ENCODE results near the gene MECP2. TPM values are rescaled to one million over a fixed set of nuclear protein-coding genes. Genes with fewer than 3 reads are reported as not detected.

MECP2 gene
- total RNA-seq, 2 experiments from 2014 or later = 64.2 to 72.4 TPM

GRCh38 chrX:154014429-154015380, 82.8 kb downstream of the MECP2 start:
- Mint-ChIP-seq H3K27me3 (no peaks in the 10 kb centered on the region), H3K4me3 (no peak overlapping the region), H3K36me3 (ENCODE audit: low read depth) (peaks cover 28% of the 10 kb centered on the region), H3K4me1 (peaks cover 18% of the 10 kb centered on the region), H3K27ac (peak overlapping the region; percentile 69), H3K9me3 (no peaks in the 10 kb centered on the region)
- ChIA-PET POLR2A (interaction anchor here (0.6 kb wide), 1 partner anchor 306 kb away, joined by 3 read pairs; no protein-coding TSS in a partner anchor), CTCF (interaction anchor here (0.8 to 3.0 kb wide), 8 partner anchors 11 to 519 kb away, joined by 3 to 16 read pairs (median 6); no protein-coding TSS in a partner anchor)
- DNase-seq = no peak

DNA sequence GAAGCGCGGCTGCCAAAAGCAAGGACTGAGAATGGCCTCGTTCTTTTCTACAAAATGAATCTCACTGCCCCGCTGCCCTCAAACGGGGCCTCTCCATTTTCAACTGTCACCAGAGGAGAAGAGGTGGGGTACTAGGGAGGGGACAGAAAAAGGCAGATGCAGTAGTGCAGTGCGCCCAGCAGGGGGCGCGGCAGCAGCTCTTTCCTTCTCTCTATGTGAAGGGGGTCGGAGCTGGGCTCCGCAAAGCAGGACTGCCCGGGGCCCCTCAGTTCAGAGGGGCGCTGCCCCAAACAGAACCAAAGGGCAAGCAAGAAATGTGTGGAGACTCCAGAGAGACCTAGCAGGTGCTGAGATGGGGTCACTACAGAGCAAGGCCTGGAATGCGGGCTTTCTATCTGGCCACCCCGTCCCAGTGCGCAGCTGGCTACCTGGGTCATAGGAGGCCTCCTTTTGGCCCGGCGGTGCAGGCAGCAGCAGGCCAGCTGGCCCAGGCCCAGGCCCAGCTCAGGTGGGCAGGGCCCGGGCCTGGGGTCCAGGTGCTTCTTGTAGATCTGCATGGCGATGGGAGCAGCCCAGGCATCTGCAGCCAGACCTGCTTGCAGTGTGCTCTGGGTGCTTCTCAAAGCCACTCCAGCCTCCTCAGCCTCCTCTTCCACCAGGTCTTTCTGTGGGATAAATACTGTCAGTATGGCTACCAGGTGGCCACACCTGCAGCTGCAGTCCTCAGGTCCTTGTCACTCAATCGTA, 83.7 kb downstream of the MECP2 start:
- Mint-ChIP-seq H3K36me3 (ENCODE audit: low read depth) (peaks cover 26% of the 10 kb centered on the region), H3K27me3 (no peaks in the 10 kb centered on the region), H3K27ac (peak overlapping the region; percentile 36), H3K4me3 (no peak overlapping the region), H3K4me1 (peaks cover 18% of the 10 kb centered on the region), H3K9me3 (no peaks in the 10 kb centered on the region)
- POLR2A ChIA-PET = interaction anchor here (0.6 kb wide), 1 partner anchor 305 kb away, joined by 3 read pairs; no protein-coding TSS in a partner anchor
- CTCF ChIA-PET = interaction anchor here (0.6 to 3.0 kb wide), 20 partner anchors 8 to 520 kb away, joined by 3 to 16 read pairs (median 5); no protein-coding TSS in a partner anchor
- DNase-seq = peak; percentile 41

DNA sequence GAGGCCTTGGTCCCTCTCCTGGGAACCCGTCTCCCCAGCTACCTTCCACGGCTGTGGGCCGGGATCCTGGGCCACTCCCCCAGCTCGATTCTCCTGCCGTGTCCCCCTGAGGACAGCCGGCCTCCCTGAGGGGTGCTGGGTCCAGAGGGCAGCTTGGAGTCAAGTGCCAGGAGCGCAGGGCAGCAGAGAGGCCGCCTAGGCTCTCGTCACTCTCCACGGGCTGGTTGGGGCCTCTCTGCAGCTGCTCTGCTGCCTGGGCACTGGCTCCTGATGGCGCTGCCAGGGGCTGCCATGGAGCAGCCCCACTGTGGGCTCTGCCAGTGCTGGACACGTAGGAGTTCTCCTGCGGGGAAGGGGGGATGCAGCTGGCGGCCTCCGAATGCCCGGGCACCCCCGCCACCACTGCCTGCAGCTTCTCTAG, 84.5 kb downstream of the MECP2 start:
- Mint-ChIP-seq H3K27me3 (no peaks in the 10 kb centered on the region), H3K36me3 (ENCODE audit: low read depth) (peaks cover 28% of the 10 kb centered on the region), H3K27ac (no peak overlapping the region), H3K9me3 (no peaks in the 10 kb centered on the region), H3K4me3 (no peak overlapping the region), H3K4me1 (peaks cover 18% of the 10 kb centered on the region)
- CTCF ChIA-PET = interaction anchor here (0.6 to 3.0 kb wide), 22 partner anchors 9 to 531 kb away, joined by 3 to 16 read pairs (median 4); no protein-coding TSS in a partner anchor
- DNase-seq = no peak
- POLR2A ChIA-PET = no interaction called here

DNA sequence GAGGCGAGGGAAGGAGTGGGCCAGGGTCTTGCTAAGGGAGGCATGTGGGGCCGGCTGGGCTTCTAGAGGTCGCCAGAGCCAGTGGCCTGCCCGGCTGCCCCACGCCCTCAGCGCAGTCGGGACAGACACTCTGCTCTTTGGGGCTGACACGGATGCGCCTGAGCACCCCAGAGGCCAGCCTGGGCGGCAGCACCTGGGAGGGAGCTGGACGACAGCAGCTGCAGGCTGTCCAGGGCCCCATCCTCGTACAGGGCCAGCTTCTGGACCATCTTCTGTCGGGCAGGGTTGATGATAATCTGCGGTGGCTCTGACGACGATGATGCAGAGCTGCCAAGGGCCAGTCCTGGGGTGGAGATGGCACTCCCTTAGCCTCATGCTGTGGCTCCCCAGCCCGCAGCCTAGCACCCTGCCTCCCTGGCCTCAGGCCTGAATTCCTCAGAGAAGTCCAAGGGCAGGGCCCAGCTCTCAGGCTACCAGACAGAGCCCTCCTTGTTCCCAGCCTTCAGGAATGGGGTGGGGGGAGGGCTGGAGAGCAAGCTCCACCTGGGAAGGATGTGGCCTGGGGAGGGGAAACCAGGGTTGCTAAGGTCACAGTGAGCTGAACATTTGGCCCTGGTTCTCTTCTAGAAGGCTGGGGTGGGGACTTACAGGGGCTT, 85.1 kb downstream of the MECP2 start:
- ChIA-PET POLR2A (no interaction called here), CTCF (interaction anchor here (0.6 to 3.0 kb wide), 15 partner anchors 8 to 531 kb away, joined by 3 to 16 read pairs (median 4); no protein-coding TSS in a partner anchor)
- Mint-ChIP-seq H3K36me3 (ENCODE audit: low read depth) (peaks cover 30% of the 10 kb centered on the region), H3K9me3 (no peaks in the 10 kb centered on the region), H3K4me1 (peaks cover 22% of the 10 kb centered on the region), H3K27me3 (no peaks in the 10 kb centered on the region), H3K27ac (no peak overlapping the region), H3K4me3 (no peak overlapping the region)
- no peak for DNase-seq

GRCh38 chrX:154011376-154012335, 85.9 kb downstream of the MECP2 start:
- CTCF ChIA-PET = interaction anchor here (0.9 to 1.7 kb wide), 2 partner anchors 31 to 65 kb away, joined by 3 to 6 read pairs; no protein-coding TSS in a partner anchor
- H3K4me3 Mint-ChIP-seq = no peak overlapping the region
- no peak overlapping the region for H3K27ac Mint-ChIP-seq
- DNase-seq = no peak
- no peaks in the 10 kb centered on the region for H3K9me3 Mint-ChIP-seq
- H3K4me1 Mint-ChIP-seq = peaks cover 22% of the 10 kb centered on the region
- POLR2A ChIA-PET = no interaction called here
- peaks cover 32% of the 10 kb centered on the region for H3K36me3 Mint-ChIP-seq (ENCODE audit: low read depth)
- no peaks in the 10 kb centered on the region for H3K27me3 Mint-ChIP-seq

DNA sequence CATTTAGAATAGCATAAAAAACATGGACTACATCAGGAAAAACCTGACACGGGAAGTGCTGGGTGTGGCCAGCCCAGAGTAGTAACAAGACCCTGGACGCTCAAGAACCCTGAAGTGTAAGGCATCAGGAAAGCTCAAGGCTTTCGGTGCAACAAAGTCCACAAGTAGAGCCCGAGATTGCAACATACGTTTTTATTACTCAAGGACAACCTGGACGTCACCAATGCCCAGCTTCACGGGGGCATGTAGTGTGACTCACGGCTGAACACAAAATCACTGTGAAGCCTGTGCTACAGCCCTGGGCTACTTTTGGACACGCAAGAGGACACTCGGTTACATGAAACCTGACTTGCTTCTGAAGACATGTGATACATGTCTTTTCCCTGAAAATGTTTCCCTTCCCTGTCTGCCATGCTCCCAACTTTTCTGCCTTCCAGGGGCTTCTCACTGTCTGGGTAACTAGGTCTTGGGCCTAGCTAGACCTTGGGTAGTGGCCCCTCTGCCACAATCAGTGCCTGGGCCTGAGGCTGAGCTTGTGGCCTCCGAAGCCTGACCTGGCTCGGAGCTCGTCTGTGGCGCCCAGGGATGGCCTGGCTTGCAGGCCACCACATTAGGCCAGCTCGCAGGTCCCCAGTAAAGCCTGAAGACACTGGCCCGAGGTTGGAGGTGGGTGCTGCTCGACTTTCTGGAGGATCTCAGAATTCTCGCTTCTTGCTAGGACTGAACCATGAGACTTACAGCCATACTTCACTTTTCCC, 87.0 kb downstream of the MECP2 start:
- Mint-ChIP-seq H3K27ac (no peak overlapping the region), H3K4me3 (no peak overlapping the region), H3K9me3 (no peaks in the 10 kb centered on the region), H3K36me3 (ENCODE audit: low read depth) (peaks cover 34% of the 10 kb centered on the region), H3K4me1 (peaks cover 17% of the 10 kb centered on the region), H3K27me3 (no peaks in the 10 kb centered on the region)
- DNase-seq = no peak
- ChIA-PET POLR2A (no interaction called here), CTCF (interaction anchor here (0.7 to 2.0 kb wide), 3 partner anchors 10 to 105 kb away, joined by 3 to 8 read pairs (median 6); partner anchors contain the start of gene IRAK1)

DNA sequence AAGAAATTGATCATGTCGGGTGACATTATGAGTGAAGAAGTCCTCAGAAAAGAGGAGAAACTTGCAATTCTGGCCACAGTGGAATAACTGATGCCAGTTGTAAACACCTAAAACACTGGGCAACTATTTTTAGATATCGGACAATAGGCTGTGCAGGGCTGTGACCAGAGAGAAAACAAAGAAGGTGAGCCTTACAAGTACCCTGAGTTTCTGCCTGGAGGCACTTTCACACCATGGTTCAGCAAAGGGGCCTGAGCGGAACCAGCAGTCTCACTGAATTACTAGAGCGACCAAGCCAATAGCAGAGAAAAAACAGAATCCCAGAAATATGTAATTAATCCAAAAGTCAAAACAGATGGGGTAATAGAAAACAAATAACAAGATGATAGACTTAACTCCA, 89.0 kb downstream of the MECP2 start:
- Mint-ChIP-seq H3K4me1 (peaks cover 15% of the 10 kb centered on the region), H3K36me3 (ENCODE audit: low read depth) (peaks cover 30% of the 10 kb centered on the region), H3K27ac (peak overlapping the region; percentile 66), H3K9me3 (no peaks in the 10 kb centered on the region), H3K27me3 (no peaks in the 10 kb centered on the region), H3K4me3 (no peak overlapping the region)
- CTCF ChIA-PET = no interaction called here
- POLR2A ChIA-PET = no interaction called here
- no peak for DNase-seq

GRCh38 chrX:154006947-154007346, 90.6 kb downstream of the MECP2 start:
- Mint-ChIP-seq H3K4me1 (peaks cover 23% of the 10 kb centered on the region), H3K36me3 (ENCODE audit: low read depth) (peaks cover 31% of the 10 kb centered on the region), H3K9me3 (no peaks in the 10 kb centered on the region), H3K27me3 (no peaks in the 10 kb centered on the region), H3K4me3 (no peak overlapping the region), H3K27ac (no peak overlapping the region)
- ChIA-PET POLR2A (no interaction called here), CTCF (interaction anchor here (1.3 kb wide), 1 partner anchor 12 kb away, joined by 3 read pairs; no protein-coding TSS in a partner anchor)
- DNase-seq = no peak

DNA sequence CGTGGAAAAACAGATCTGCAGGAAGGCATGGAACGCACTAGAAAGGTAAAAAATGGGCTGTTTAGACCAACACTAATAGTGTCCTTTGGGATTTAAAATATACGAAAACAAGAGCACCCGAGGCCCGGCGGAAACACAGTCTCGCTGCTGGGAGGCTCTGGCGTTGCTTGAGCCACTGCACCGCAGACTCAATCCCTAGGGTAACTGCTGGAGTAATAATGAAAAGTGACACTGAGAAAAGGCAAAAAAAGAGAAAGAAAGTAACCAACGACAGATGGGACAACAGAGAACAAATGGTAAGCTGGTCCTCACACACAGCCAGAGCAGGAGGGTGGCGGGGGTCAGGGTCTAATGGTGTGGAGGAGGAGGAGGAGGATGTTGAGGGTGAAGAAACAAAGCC, 93.2 kb downstream of the MECP2 start:
- H3K4me3 Mint-ChIP-seq = no peak overlapping the region
- peaks cover 24% of the 10 kb centered on the region for H3K4me1 Mint-ChIP-seq
- ChIA-PET POLR2A (no interaction called here), CTCF (interaction anchor here (0.9 to 3.3 kb wide), 3 partner anchors 9 to 14 kb away, joined by 3 to 16 read pairs (median 3); no protein-coding TSS in a partner anchor)
- H3K9me3 Mint-ChIP-seq = no peaks in the 10 kb centered on the region
- H3K36me3 Mint-ChIP-seq (ENCODE audit: low read depth) = peaks cover 21% of the 10 kb centered on the region
- H3K27me3 Mint-ChIP-seq = no peaks in the 10 kb centered on the region
- no peak for DNase-seq
- H3K27ac Mint-ChIP-seq = peak overlapping the region; percentile 41

- peak; percentile 55 for DNase-seq
- Mint-ChIP-seq H3K27me3 (no peaks in the 10 kb centered on the region), H3K4me1 (peaks cover 20% of the 10 kb centered on the region), H3K9me3 (no peaks in the 10 kb centered on the region), H3K27ac (peak overlapping the region; percentile 91), H3K36me3 (ENCODE audit: low read depth) (peaks cover 10% of the 10 kb centered on the region), H3K4me3 (peak overlapping the region; percentile 45)
- POLR2A ChIA-PET = interaction anchor here (1.0 kb wide), 1 partner anchor 369 kb away, joined by 7 read pairs; no protein-coding TSS in a partner anchor
- CTCF ChIA-PET = interaction anchor here (1.0 to 1.5 kb wide), 4 partner anchors 12 to 79 kb away, joined by 3 to 7 read pairs (median 4); no protein-coding TSS in a partner anchor
Observed at GRCh38 chrX:154002215-154002719, 95.2 kb downstream of the MECP2 start.

Data from activated CD4-positive, alpha-beta T cell treated with anti-CD3 and anti-CD28 coated beads, Interleukin-2, amount 10 ng/mL, durations not matched to agents 7 days and 5 days (primary cell).